ENCODE results near the gene FAF2. TPM values are rescaled to one million over a fixed set of nuclear protein-coding genes. Genes with fewer than 3 reads are reported as not detected.

Gene FAF2
- total and polyA plus RNA-seq, 2 donors (not counting 3 experiments of a cell fraction or from before 2014, with no cell fraction given) = 27.9 to 43.5 TPM

DNA sequence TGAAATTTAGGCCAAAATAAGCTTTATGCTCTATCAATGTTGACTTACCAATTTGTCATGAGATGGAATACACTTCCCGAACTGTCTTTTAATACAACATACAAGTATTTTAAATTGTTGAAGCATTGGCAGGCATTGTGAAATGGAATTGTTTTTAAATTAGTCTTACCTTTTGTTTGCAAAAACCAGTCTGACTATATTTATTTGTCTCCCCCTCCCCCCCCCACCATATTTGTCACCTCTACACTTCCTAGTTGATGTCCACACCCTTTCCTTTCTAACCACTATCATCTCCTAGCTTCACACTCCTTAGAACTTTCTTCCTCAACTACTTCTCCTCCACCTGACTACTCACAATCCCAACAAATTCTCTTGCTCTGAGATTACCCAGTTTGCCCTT is 40.9 kb downstream of the FAF2 start:
- DNase-seq (ENCODE audit: low read depth, low spot score) (no peak), FAIRE-seq (no peak)
- H3K9me3 ChIP-seq (replicated peaks; ENCODE audit: control insufficient read depth, insufficient read depth, low read length) = no peaks in the 10 kb centered on the region
- no peak overlapping the region for H2AFZ ChIP-seq (ENCODE audit: low read depth, low read length)
- H3K27ac ChIP-seq (ENCODE audit: insufficient read depth, low read depth, low read length) = no peak overlapping the region
- intact Hi-C loops (cut with micrococcal nuclease) (loop anchor here (5.0 kb wide), 1 partner anchor 72 kb away; the partner anchor contains the start of gene CLTB), dilution Hi-C loops (cut with MboI; ENCODE audit: extremely low pct_ligation_motif_present, low sequenced_read_pairs) (no loop called here)
- H3K9me1 ChIP-seq (replicated peaks; ENCODE audit: control insufficient read depth, extremely low read depth, insufficient read depth, low read length) = no peaks in the 10 kb centered on the region
- H3K36me3 ChIP-seq (ENCODE audit: control insufficient read depth in 2 of 2, extremely low read depth in 1 of 2, insufficient read depth in 2 of 2, low read length in 2 of 2) = peaks cover 20 to 29% of the 10 kb centered on the region in 2 experiments
- H3K4me1 ChIP-seq (ENCODE audit: control insufficient read depth, extremely low read depth, insufficient read depth, low read length) = no peaks in the 10 kb centered on the region
- ChIA-PET POLR2A (no interaction called here), CTCF (interaction anchor here (1.1 to 1.6 kb wide), 2 partner anchors 25 to 54 kb away, joined by 3 to 6 read pairs; no protein-coding TSS in a partner anchor)
- no peak overlapping the region for H3K9ac ChIP-seq (replicated peaks; ENCODE audit: extremely low read depth, insufficient read depth, low read length)
- H3K27me3 ChIP-seq (ENCODE audit: control insufficient read depth in 2 of 2, insufficient read depth in 2 of 2, low read length in 2 of 2) = no peaks in the 10 kb centered on the region
- no peak for TF ChIP-seq POLR2AphosphoS5 (IDR thresholded peaks at IDR 0.05; ENCODE audit: insufficient read depth, low read depth, low read length)
- no peak for TF ChIP-seq EZH2 (IDR thresholded peaks at IDR 0.05; ENCODE audit: borderline replicate concordance, low read depth, low read length, severe bottlenecking)
- TF ChIP-seq JUN (IDR thresholded peaks at IDR 0.05; ENCODE audit: borderline replicate concordance, insufficient read depth, insufficient read length, low read depth) = no peak
- TF ChIP-seq MYC (IDR thresholded peaks at IDR 0.05; ENCODE audit: low read depth, low read length) = no peak
- TF ChIP-seq, protein P1, sequence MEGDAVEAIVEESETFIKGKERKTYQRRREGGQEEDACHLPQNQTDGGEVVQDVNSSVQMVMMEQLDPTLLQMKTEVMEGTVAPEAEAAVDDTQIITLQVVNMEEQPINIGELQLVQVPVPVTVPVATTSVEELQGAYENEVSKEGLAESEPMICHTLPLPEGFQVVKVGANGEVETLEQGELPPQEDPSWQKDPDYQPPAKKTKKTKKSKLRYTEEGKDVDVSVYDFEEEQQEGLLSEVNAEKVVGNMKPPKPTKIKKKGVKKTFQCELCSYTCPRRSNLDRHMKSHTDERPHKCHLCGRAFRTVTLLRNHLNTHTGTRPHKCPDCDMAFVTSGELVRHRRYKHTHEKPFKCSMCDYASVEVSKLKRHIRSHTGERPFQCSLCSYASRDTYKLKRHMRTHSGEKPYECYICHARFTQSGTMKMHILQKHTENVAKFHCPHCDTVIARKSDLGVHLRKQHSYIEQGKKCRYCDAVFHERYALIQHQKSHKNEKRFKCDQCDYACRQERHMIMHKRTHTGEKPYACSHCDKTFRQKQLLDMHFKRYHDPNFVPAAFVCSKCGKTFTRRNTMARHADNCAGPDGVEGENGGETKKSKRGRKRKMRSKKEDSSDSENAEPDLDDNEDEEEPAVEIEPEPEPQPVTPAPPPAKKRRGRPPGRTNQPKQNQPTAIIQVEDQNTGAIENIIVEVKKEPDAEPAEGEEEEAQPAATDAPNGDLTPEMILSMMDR (IDR thresholded peaks at IDR 0.05; ENCODE audit: extremely low read depth in 1 of 2, insufficient read depth in 1 of 2, low read depth in 1 of 2, low read length in 2 of 2) = no peak
- peaks cover 5% of the 10 kb centered on the region for H3K79me2 ChIP-seq (ENCODE audit: control insufficient read depth, insufficient read depth, low read length)
- no TSS peak for BruUV-seq (replicated peaks)
- H3K4me2 ChIP-seq (ENCODE audit: insufficient read depth, low read length) = no peak overlapping the region
- H4K20me1 ChIP-seq (replicated peaks; ENCODE audit: control insufficient read depth, extremely low read depth, insufficient read depth, low read length) = no peaks in the 10 kb centered on the region
- H3K4me3 ChIP-seq (replicated peaks in 1 of 3; ENCODE audit: insufficient read depth in 1 of 3, low read depth in 1 of 3, low read length in 3 of 3) = no peak overlapping the region

DNA sequence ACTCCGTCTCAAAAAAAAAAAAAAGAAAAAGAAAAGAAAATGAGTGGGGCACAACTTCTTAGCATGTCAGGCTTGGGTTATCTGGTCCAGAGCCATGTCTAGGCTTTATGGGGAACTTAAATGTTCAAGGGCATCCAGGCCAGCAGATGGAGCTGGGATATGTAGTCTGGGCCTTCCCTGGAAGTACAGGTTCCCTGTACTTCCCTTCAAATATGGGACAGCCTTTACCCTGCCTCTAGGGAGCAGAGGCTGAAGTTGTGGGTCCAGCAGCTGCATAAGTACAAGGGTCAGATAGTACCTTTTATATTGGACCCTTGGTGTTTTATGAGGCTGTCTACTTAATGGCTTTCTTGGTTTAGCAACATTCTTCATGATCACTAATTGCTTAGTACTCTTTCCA is 42.1 kb downstream of the FAF2 start:
- no peak for DNase-seq (ENCODE audit: low read depth, low spot score)
- Histone ChIP-seq H3K9ac (replicated peaks; ENCODE audit: extremely low read depth, insufficient read depth, low read length) (no peak overlapping the region), H4K20me1 (replicated peaks; ENCODE audit: control insufficient read depth, extremely low read depth, insufficient read depth, low read length) (no peaks in the 10 kb centered on the region), H3K27me3 (ENCODE audit: control insufficient read depth in 2 of 2, insufficient read depth in 2 of 2, low read length in 2 of 2) (no peaks in the 10 kb centered on the region), H3K4me3 (replicated peaks in 1 of 3; ENCODE audit: insufficient read depth in 1 of 3, low read depth in 1 of 3, low read length in 3 of 3) (no peak overlapping the region), H3K36me3 (ENCODE audit: control insufficient read depth in 2 of 2, extremely low read depth in 1 of 2, insufficient read depth in 2 of 2, low read length in 2 of 2) (peaks cover 22 to 33% of the 10 kb centered on the region in 2 experiments), H3K4me2 (ENCODE audit: insufficient read depth, low read length) (no peak overlapping the region), H3K9me3 (replicated peaks; ENCODE audit: control insufficient read depth, insufficient read depth, low read length) (no peaks in the 10 kb centered on the region), H2AFZ (ENCODE audit: low read depth, low read length) (no peak overlapping the region), H3K9me1 (replicated peaks; ENCODE audit: control insufficient read depth, extremely low read depth, insufficient read depth, low read length) (no peaks in the 10 kb centered on the region), H3K27ac (ENCODE audit: insufficient read depth, low read depth, low read length) (no peak overlapping the region), H3K4me1 (ENCODE audit: control insufficient read depth, extremely low read depth, insufficient read depth, low read length) (no peaks in the 10 kb centered on the region), H3K79me2 (ENCODE audit: control insufficient read depth, insufficient read depth, low read length) (peaks cover under 1% of the 10 kb centered on the region)
- CTCF ChIA-PET = no interaction called here
- dilution Hi-C loops (cut with MboI; ENCODE audit: extremely low pct_ligation_motif_present, low sequenced_read_pairs) = no loop called here
- no peak for FAIRE-seq
- POLR2A ChIA-PET = no interaction called here
- intact Hi-C loops (cut with micrococcal nuclease) = no loop called here
- TF ChIP-seq FOS (IDR thresholded peaks at IDR 0.05; ENCODE audit: borderline replicate concordance, insufficient read depth, low read length) (no peak), POLR2AphosphoS5 (IDR thresholded peaks at IDR 0.05; ENCODE audit: insufficient read depth, low read depth, low read length) (no peak), MYC (IDR thresholded peaks at IDR 0.05; ENCODE audit: low read depth, low read length) (no peak), JUN (IDR thresholded peaks at IDR 0.05; ENCODE audit: borderline replicate concordance, insufficient read depth, insufficient read length, low read depth) (no peak), EZH2 (IDR thresholded peaks at IDR 0.05; ENCODE audit: borderline replicate concordance, low read depth, low read length, severe bottlenecking) (no peak), GATA2 (IDR thresholded peaks at IDR 0.05; ENCODE audit: insufficient read depth, insufficient read length, low read depth, low read length) (no peak), POLR2A (IDR thresholded peaks at IDR 0.05; ENCODE audit: low read depth, low read length) (no peak)
- TF ChIP-seq, protein P2, sequence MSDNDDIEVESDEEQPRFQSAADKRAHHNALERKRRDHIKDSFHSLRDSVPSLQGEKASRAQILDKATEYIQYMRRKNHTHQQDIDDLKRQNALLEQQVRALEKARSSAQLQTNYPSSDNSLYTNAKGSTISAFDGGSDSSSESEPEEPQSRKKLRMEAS (IDR thresholded peaks at IDR 0.05; ENCODE audit: insufficient read depth, insufficient read length) = no peak
- TF ChIP-seq, protein P1 (IDR thresholded peaks at IDR 0.05; ENCODE audit: extremely low read depth in 1 of 2, insufficient read depth in 1 of 2, low read depth in 1 of 2, low read length in 2 of 2) = no peak
- no TSS peak for BruUV-seq (replicated peaks)

Data from endothelial cell of umbilical vein (primary cell).